HT-29 (cell line): Measurements from ENCODE around the gene SUN2. TPM values are rescaled to one million over a fixed set of nuclear protein-coding genes. Genes with fewer than 3 reads are reported as not detected.
"Not testable (repeated sequence)": the region's sequence is repeated elsewhere in the genome, so short reads cannot be mapped to it uniquely, and the experiment has no call there.

Experiments used
- DNase-seq: peaks from one replicate; pipeline ENCODE4 v3.0.0-alpha.2; 2015; ENCODE audit warnings: low spot score
- total RNA-seq: library from RNA; depleted of rRNA; stranded (reverse); fragments of >200 nt; shearing (Covaris generic); gene quantifications from 2 replicates; pipeline ENCODE4 v1.2.3, GENCODE V29; 2014; rRNA removed

The SUN2 gene
- total RNA-seq, result 101 and 110 TPM in 2 replicates

- DNase-seq, result peak; percentile 78
These were observed at the start of gene SUN2 for GRCh38 chr22:38755911-38756532. Gene SUN2 (minus strand): TSS chr22:38755998. CDS start chr22:38752628, 3,370 bp downstream.

DNA sequence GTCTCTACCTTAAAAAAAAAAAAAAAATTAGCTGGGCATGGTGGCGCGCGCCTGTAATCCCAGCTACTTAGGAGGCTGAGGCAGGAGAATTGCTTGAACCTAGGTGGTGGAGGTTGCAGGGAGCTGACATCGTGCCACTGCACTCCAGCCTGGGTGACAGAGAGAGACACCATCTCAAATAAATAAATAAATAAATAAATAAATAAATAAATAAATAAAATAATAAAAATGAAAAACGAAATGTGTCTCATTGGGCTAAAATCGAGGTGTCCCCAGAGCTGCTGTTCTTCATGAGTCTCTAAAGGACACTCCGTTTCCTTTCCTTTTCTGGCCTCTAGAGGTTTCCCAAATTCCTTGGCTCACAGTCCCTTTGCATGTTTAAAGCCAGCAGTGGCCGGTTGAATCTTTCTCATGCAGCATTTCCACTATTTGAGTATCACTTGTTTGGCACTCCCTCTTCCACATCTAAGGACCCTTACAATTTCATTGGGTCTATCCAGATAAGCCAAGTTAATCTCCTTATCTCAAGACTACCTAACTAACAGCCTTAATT lies 49.3 kb upstream of the SUN2 start:
- DNase-seq, result not testable (repeated sequence)

GRCh38 chr22:38802671-38803121 lies 46.9 kb upstream of the SUN2 start:
- no peak for DNase-seq

- DNase-seq, result no peak
These were observed 43.6 kb upstream of the SUN2 start for GRCh38 chr22:38799265-38800002.

GRCh38 chr22:38798496-38798895 lies 42.7 kb upstream of the SUN2 start:
- DNase-seq, result no peak

DNA sequence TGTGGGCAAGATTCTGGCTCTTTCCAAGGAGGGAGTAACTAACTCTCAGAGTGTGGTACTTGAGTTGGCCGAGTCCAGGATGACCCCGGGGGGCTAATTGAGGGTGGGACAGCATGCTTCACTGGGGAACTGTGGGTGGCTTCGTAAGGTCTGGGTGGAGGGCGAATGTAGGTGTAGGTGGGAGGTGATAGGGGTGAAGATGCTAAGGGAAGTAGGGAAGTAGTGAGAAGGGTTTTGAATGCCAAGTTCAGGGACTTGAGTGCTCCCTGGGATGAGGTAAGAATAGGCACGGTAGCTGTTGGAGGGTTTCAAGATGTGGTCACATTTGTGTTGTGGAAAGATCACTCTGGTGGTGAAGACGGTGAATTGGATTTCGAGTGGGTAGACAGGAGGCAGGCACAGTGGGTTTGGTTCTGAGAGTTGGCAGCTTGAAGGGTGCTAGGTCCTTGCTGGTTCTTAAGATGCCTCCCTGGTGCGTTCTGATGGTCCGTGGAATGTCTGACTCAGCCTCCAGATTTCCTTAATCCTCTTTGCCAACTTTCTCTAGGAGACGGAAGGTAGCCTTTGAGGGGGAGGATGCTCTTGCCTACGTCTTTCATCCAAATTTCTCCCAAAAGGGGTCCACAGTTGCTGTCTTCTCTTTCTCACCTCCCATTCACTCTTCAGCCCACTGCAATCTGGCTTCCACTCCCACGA lies 40.6 kb upstream of the SUN2 start:
- DNase-seq, result no peak

GRCh38 chr22:38795569-38795968 lies 39.8 kb upstream of the SUN2 start:
- DNase-seq, result no peak

DNA sequence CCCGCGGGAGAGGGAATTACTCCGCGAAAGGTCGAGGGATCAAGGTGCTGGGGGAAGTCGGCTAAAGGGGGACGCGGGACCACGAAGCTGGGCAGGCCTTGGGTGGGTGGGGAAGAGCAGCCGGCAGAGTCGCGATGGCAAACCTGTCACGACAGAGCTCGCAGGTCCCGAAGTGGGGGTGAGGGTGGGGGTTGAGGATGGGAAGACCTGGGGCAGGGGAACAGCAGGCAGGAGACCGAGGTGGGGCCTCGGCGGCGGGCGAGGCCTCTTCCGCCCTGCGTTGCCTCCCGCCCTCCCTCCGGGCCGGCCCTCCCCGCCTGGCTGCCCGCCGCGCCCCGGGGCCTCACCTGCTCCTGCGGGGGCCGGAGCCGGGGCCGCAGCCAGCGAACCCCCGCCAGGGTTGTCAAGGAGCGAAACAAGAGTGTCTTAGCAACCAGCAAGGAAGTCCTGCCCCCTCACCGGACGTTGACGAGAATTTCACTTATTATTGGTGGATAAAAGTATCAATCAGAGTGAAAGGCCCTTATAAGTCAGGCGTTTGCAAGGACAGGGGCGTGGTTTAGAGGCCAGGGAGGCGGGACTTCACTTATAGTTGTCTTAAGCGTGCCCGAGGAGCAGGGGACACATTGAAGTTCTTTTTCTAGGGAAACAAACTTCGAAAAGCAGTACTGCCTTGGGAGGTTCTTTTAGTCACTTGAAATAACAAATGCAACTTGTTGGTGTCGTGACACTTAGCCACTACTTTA lies 38.1 kb upstream of the SUN2 start, which contains the start of gene DNAL4:
TSS of gene DNAL4 (minus strand) at position 423 of the 746 bp plus-strand sequence. CDS start 11,412 bp downstream, outside the sequence.
- DNase-seq, result peak; percentile 91

DNA sequence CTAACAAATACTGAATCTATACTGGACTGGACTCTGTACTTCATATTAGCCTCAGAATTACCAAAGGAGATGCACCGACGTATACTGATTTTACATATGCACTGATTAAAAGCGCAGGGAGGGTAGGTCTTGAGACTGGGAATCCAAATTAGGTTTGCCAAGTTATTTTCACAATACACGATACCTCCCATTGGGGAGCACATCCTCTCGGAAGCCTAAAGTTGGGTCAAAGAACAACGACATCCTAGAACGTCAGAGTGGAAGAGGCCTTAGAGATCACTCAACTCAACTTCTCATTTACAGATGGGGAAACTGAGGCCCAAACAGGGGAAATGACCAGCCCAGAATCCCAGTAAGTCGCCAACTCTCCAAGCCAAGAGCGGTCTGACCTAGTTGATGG lies 37.5 kb upstream of the SUN2 start:
- peak; percentile 3 for DNase-seq

GRCh38 chr22:38792833-38793232 lies 37.0 kb upstream of the SUN2 start:
- DNase-seq, result no peak

GRCh38 chr22:38789606-38790005 lies 33.8 kb upstream of the SUN2 start:
- no peak for DNase-seq

DNA sequence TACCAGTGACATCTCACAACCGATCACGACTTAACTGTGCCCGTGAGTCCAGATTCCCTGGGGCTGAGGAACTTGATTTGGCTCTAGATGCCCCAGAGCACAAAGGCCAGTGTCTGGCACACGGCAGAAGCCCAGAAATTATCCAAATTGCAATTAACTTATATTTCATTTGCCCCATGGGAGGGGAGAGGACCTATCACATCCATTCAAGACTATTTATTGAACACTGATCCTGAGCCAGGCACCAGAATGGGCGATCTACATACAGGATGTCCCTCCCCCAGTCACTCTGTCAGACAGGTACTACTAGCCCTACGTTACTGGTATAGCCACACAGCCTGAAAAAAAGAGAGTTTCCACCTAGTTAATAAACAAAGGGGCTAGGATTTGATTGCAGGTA lies 33.0 kb upstream of the SUN2 start:
- DNase-seq, result no peak

DNA sequence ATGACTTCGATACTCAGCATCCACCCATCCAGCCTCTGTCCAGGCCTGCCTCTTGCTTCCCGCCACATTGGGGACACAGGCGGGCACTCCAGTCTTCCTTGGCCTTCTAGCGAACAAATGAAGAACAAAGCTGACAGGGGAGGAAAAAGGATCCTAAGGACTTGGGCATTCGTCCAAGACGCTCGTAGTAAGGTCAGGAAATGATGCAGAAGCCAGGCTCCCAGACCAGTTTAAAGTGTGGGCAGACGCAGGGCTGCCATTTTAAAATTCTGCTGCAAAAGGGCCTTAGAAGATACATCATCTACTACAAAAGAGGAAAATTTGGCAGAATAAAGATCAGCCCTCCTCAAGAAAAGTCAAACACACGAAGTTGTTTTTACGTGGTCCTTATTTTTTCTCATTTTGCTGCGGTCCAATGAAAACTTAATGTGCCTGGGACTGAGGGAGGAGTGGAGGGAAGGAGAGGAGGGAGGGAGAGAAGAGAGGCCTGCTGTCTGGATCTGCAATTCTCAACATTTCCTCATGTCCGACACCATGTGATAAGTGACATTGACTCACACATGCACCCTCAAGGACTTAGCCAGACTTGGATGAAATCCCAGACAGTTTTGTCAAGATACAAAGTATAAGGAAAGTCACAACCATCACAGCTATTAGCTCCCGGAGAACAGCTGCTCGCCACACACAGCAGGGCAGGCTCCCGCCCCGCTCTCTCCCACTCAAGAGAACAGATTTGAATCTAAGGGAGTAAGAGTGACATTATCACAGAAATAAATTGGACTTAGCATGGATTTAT lies 32.4 kb upstream of the SUN2 start:
- no peak for DNase-seq

- DNase-seq, result no peak
These were observed 30.8 kb upstream of the SUN2 start for GRCh38 chr22:38786631-38787030.

DNA sequence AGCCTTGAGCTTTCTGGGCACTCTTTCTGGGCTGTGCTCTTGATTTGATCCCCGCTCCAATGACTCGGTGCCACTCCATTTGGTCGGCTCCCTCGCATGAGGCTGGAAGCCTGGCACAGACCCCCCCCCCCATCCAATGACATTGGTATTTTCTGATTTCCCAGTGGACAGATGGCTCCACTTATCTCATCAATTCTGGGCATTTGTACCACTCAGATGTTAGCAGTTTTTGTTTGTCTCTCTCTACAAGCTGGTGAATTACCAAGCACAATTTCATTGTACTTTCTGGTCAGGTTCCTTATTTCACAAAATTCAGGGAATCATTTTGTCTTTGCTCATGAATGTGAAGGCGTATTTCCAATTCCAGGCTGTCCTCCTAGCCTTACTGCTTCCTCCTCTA lies 29.1 kb upstream of the SUN2 start:
- no peak for DNase-seq

DNA sequence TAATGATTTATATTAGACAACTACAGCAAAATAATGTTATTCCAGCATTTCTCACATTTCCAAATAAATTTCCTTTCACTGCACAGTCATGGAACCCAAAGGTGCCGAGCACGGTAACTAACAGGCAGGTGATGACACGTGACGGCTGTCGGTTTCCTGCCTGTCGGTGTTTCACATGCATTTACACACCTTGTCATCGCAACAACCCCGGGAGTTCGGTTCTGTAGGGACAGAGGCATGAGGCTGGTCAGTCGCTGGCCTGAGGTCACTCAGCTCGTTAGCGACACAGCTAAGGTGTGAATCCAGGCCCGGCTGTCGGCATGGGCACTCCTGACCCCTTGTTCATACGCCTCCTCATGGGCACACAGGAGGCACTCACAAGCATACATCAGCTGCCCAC lies 28.2 kb upstream of the SUN2 start:
- no peak for DNase-seq

GRCh38 chr22:38783095-38783615 lies 27.4 kb upstream of the SUN2 start:
- no peak for DNase-seq

DNA sequence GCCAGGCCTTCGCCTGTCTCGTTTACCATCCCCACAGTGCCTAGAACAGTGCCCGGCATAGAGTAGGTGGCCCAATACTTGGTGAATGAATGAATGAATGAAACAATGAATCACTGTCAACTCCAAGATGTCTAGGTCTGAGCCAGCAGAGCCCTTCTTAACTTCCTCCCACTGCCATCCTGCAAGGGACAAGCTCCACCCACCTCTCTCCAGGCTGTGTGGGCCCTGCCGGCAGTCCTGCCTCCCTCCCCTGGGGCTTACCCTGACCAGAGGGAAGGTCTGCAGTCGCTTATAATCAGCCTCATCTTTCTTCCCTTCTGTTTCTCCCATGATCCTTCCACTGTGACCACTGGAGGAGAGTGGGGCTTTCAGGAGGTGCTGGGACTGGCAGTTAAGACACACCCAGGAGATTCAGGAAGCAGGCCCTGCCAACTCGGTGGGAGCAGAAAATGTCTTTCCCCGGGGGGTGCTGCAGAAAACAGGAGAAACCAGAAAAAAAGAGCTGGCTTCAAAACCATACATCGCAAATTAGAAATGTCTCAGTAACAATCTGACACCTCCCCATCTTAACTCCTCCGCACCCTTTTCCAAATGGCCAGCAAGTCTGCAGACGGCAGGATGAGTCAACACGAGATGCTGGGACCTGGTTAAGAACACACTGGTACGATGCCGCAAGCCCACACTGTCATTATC lies 26.8 kb upstream of the SUN2 start:
- DNase-seq, result no peak

DNA sequence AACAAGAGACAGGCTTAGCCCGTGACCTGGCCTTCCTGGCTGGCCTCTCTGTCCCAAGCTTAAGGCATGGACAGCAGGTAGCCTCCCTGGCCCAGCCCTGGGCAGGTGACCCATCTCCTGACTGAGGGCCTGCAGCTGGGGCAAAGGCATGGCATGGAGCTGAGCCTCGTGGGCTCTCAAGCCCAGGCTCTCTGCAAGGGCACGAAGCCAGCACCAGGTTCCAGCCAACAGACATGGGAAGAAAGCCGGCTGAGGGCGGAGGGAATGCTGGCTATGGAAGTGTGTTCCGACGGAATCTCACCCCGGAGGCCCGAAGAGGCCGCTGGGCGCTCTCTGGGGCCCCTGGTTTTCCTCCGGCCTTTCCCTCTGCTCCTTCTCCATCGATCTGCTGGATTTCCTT lies 25.2 kb upstream of the SUN2 start:
- DNase-seq, result no peak
